Suppressor macrophage (primary cell): ENCODE data around the gene PDE3A.
"Not testable (repeated sequence)": the region's sequence is repeated elsewhere in the genome, so short reads cannot be mapped to it uniquely, and the experiment has no call there.

Experiments
- DNase-seq, 4 experiments: peaks; one replicate each; pipeline ENCODE4 v3.0.0-alpha.2; 2020 to 2022

Gene PDE3A

GRCh38 chr12:20374795-20375194, 6.5 kb downstream of the PDE3A start:
- DNase-seq: no peak

GRCh38 chr12:20375560-20375959, 7.2 kb downstream of the PDE3A start:
- DNase-seq: peak in 2 of 4 experiments; percentile 21 to 45

DNA sequence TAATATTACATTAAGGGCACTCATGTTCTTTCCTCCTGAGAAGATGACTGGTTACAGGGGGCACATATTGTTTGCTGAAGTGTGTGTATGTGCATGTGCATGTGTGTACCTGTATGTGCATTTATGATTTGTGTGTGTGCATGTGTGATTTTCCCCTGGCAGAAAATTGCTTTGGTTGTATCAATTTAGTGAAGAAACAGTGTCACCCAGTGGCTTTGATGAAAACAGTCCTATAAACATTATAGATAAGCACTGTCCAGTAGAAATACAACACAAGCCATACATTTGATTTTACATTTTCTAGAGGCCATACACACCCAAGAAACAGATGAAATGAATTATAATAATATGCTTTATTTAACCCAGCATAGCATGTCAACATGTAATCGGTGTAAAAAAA, 8.6 kb downstream of the PDE3A start:
- DNase-seq: peak in 2 of 4 experiments; percentile 23 to 27

- no peak for DNase-seq
These were observed 9.4 kb downstream of the PDE3A start for GRCh38 chr12:20377750-20378149.

GRCh38 chr12:20382117-20382516, 13.8 kb downstream of the PDE3A start:
- DNase-seq: no peak

GRCh38 chr12:20383612-20384011, 15.3 kb downstream of the PDE3A start:
- no peak for DNase-seq

GRCh38 chr12:20384836-20385235, 16.5 kb downstream of the PDE3A start:
- DNase-seq: not testable (repeated sequence)

DNA sequence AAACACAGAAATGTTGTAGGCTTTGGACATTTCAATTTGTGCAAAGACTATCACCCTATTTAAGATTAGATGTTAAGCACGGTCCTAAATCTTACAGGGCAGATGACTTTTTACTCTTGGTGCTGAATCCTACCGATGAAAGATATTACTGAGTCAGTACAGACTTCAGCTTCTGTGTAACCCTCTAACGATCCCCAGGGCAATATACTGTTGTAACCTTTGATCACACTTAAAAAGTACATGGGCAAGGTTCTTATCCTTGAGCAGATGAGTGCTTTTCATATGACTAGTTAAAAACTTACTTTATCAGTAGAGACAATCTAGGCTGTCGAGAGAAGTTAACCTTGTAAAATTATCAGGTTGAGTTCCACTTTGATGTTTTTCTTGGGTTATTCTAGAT, 22.5 kb downstream of the PDE3A start:
- no peak for DNase-seq

DNA sequence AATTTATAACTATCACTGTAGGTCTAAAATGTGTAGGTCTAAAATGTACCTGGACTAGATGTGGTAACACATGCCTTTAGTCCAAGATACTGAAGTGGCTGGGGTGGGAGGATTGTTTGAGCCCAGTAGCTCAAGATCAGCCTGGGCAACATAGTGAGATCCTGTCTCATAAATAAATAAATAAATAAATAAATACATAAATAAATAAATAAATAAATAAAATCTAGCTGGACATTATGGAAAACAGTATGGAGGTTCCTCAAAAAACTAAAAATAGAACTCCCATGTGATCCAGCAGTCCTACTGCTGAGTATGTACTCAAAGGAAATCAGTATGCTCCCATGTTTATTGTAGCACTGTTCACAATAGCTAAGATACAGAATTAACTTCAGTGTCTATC, 24.0 kb downstream of the PDE3A start:
- no peak for DNase-seq

- DNase-seq: no peak
These were observed 25.4 kb downstream of the PDE3A start for GRCh38 chr12:20393707-20394106.

DNA sequence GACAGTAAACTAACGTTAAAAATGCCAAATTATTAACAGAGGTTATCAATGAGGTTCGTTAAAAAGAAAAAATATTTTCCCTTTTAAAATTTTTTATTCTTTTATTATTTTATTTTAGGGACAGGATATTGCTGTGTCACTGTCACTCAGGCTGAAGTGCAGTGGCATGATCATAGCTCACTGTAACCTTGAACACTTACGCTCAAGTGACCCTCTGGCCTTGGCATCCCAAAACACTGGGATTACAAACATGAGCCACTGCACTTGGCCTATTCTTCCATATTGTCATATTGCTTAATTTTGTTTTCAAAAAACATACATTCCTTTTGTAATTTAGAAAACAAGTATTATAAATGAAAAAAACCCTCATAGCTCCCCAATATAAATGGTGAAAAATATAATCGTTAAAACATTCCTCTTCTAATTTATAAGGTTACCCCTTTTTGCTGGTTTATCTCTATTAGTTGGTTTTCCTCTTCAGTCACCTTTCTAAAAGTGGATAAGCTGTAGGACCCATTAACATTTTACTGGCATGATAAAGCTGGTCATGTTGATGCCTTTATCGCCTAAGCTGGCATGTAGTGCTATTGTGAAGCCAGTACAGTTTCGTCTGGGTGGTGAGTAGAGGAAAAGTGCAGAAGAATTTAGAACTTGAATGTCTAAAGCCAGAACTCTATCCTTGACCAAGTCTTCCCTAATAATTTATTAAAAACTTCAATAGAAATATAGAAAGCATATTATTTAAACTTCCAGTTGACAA, 27.6 kb downstream of the PDE3A start:
- no peak for DNase-seq

DNA sequence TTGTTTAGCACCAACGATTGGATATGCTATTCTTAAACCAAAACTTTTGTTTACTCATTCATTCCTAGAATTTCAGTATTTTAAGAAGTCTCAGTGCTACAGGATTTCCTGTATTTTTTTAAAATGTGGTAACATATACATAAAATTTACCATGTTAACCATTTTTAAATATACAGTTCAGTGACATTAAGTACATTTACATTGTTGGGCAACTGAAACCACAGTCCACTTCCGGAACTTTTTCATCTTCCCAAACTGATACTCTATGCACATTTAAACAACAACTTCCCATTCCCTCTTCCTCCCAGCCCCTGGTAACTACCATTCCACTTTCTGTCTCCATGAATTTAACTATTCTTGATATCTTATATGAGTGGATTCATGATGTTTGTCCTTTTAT, 30.3 kb downstream of the PDE3A start:
- peak; percentile 30 to 76 (median 60) for DNase-seq

- DNase-seq: no peak
These were observed 31.7 kb downstream of the PDE3A start for GRCh38 chr12:20400003-20400402.

GRCh38 chr12:20403230-20403629, 34.9 kb downstream of the PDE3A start:
- no peak for DNase-seq

DNA sequence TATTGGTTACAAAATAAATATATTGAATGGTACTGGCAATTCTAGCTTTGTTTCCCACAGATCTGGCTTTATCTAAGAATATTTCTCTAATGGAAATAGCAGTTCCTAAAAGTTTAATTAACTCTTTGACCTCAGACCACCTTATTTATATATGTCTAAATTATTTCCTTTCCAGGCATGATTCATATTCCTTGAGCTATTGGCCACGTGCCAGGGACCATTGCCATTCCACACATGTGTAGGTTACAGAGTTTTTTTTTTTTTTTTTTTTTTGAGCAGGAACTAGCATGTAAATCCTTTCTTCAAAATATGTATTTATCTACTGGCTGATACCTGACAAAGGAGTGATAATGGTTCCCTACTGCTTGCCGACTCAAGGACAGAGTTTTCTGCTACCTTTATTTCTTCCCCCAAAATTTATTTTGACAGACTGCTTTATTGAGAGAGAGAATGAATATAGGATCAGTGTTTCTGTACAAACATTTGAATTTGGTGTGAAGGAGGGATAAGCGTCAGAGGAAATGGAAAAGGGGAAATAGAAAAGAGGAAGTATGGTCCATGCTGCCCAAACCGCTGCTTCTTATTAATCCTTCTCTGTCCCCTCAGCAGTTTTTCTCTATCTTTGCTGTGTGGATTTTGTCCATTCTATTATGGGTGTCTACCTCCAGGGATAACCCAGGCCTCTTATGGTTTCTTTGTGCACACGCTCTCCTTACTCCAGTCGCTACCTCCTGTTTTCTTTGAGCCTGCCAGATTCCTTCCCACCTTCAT, 36.4 kb downstream of the PDE3A start:
- peak; percentile 68 to 90 (median 81) for DNase-seq

GRCh38 chr12:20409607-20410377, 41.5 kb downstream of the PDE3A start:
- DNase-seq: no peak

GRCh38 chr12:20410734-20411133, 42.4 kb downstream of the PDE3A start:
- DNase-seq: no peak

DNA sequence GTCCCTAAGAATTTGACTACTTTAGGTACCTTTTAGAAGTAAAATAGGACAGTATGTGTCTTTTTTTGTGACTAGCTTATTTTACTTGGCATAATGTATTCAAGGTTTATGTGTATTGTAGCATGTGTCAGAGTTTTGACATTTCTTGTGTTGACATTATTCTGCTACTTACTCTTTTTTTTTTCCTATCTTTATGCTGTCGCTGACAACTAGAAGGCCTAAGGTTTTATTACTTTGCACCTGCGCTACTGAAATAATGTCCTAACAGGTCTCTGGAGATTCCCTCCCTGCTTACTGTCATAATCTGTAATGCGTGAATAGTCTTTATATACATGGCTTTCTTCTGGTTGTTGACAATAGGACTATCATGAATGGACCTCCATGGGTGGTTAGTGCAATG, 43.0 kb downstream of the PDE3A start:
- no peak for DNase-seq

DNA sequence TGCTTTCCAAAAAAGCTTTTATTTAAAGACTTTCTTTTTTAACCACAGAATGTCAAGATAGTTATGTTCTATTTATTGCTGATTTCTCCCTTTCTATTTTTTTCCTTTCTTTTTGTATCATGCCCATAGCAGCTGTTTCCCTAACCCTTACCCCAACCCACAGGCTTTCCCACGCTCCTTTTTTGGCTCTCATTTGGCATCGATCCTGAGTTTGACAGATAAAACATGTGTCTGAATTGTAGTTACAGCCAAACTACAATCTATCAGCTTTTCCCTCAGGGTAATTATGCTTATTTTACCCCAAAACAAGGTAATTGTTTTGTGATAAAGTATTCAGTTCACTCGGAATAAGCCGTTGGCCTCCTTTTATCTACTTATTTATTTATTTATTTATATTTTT, 46.7 kb downstream of the PDE3A start:
- DNase-seq: peak in 3 of 4 experiments; percentile 17 to 22 (median 18)

DNA sequence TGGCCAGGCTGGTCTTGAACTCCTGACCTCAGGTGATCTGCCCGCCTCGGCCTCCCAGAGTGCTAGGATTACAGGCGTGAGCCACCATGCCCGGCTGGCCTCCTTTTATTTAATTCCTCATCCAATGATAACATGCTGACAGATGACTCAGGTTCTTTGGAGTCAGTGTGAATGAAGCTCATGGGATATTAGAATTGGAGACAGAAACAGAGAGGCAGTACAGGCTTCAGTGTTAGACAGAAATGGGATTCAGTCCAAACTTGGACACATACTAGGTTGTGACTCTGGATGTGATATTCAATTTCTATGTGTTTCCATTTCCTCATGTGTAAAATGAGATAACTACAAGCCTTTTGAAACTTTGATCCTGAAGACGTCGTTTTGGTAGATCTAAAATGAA, 47.3 kb downstream of the PDE3A start:
- DNase-seq: no peak

DNA sequence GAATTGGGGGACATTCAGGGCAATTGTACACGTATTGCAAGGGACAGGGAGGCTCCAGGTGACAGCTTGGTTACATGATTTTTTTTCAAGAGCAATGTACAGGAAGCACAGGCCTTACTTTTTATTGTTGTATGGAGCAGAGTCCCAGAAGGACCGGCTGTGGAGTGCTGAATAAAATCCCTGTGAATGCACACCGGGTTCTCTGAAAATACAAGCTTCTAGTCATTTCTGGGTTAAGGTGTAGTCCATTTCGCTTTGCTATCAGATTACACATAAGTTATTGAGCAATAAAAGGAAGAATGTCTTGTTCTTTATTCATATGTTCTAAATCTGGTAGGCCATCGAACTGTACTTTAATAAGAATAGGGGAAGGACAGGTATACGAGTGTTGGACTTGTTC, 52.2 kb downstream of the PDE3A start:
- no peak for DNase-seq

GRCh38 chr12:20421421-20421820, 53.1 kb downstream of the PDE3A start:
- DNase-seq: no peak

DNA sequence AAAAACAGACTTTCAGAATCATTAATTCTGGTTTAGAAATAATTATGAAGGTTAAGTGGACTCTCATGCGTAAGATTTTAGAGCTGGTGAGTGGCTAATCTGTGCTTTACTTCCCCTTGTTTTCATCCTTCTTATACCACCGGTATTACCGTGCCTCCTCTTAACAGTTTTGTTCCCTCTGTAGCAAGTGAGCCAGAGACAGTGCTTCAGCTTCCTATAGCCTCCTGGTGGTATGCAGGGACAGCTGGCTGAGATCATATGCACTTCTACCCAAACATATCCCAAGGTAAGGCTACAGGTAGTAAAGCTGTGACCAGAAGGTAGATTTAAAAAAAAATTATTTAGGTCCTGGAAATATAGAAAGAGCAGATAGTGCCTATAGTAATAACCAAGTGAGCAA, 55.2 kb downstream of the PDE3A start:
- DNase-seq: no peak
